Endothelial cell of umbilical vein (primary cell): ENCODE results near the gene ACAA2. TPM values are rescaled to one million over a fixed set of nuclear protein-coding genes. Genes with fewer than 3 reads are reported as not detected.
A peak's percentile ranks its signal among the peaks of the same experiment; 100 is the strongest.

Experiments used
- BruUV-seq: library from RNA; stranded (reverse); fragments of 400-500 nt; replicated peaks from 2 replicates; lab custom pipeline; 2021; lab: Mats Ljungman, UMichigan
- CTCF ChIA-PET: fragments of 300-600, 350-600 bp; sonication (Branson Sonifier 250); formaldehyde crosslinking; loops from one replicate; lab custom pipeline; 2021; ENCODE audit warnings: antibody characterized with exemption, inconsistent platforms; lab: Charles Lee
- POLR2A ChIA-PET: fragments of 300-600, 350-600 bp; sonication (Branson Sonifier 250); formaldehyde crosslinking; loops from one replicate; lab custom pipeline; 2021; ENCODE audit warnings: antibody characterized with exemption, inconsistent platforms; lab: Charles Lee
- DNase-seq: peaks from one replicate; pipeline ENCODE4 v3.0.0-alpha.2; 2011; ENCODE audit warnings: low read depth, low spot score
- FAIRE-seq: peaks from 2 replicates; lab custom pipeline; 2011; peaks lifted over from hg19 to GRCh38; lab: Jason Lieb, UNC
- H2AFZ ChIP-seq: 2 replicates; pipeline ENCODE4 v1.6.0; 2012; ENCODE audit warnings: low read depth, low read length, control low read depth, inconsistent platforms
- H3K27ac ChIP-seq: 2 replicates; pipeline ENCODE4 v1.5.1; 2011; ENCODE audit warnings: low read depth, mild to moderate bottlenecking, control low read depth, low read length, moderate library complexity; ENCODE audit not compliant: insufficient read depth
- H3K27me3 ChIP-seq, 2 experiments: 2 replicates each; pipeline versions ENCODE4 v1.6.0 to v1.6.1; 2011; ENCODE audit warnings: low read length in 2 of 2, mixed read lengths in 1 of 2; ENCODE audit not compliant: control insufficient read depth in 2 of 2, insufficient read depth in 2 of 2
- H3K36me3 ChIP-seq, 2 experiments: 2 replicates in 1 of 2; 3 replicates in 1 of 2; pipeline ENCODE4 v1.5.1; 2011; ENCODE audit warnings: low read length in 2 of 2, mild to moderate bottlenecking in 1 of 2, moderate library complexity in 1 of 2; ENCODE audit not compliant: control insufficient read depth in 2 of 2, insufficient read depth in 2 of 2; ENCODE audit errors: extremely low read depth in 1 of 2
- H3K4me1 ChIP-seq: 3 replicates; pipeline ENCODE4 v1.5.1; 2011; ENCODE audit warnings: mild to moderate bottlenecking, low read length; ENCODE audit not compliant: control insufficient read depth, insufficient read depth; ENCODE audit errors: extremely low read depth
- H3K4me2 ChIP-seq: 2 replicates; pipeline ENCODE4 v1.6.1; 2011; ENCODE audit warnings: low read length, control low read depth, mixed read lengths; ENCODE audit not compliant: insufficient read depth
- H3K4me3 ChIP-seq, 3 experiments: fragments of 200-600 bp in 1 of 3; sonication (generic), shearing (Covaris generic) in 1 of 3; replicated peaks in 1 of 3; 2 replicates each; pipeline ENCODE4 v1.5.1; 2011 to 2016; ENCODE audit warnings: control low read depth in 3 of 3, low read length in 3 of 3, mild to moderate bottlenecking in 2 of 3, inconsistent platforms in 1 of 3, low read depth in 1 of 3, moderate library complexity in 1 of 3; ENCODE audit not compliant: insufficient read depth in 1 of 3
- H3K79me2 ChIP-seq: 2 replicates; pipeline ENCODE4 v1.6.0; 2012; ENCODE audit warnings: low read length, inconsistent platforms; ENCODE audit not compliant: control insufficient read depth, insufficient read depth
- H3K9ac ChIP-seq: replicated peaks from 2 replicates; pipeline ENCODE3; 2011; ENCODE audit warnings: low read length, control low read depth; ENCODE audit not compliant: insufficient read depth; ENCODE audit errors: extremely low read depth
- H3K9me1 ChIP-seq: replicated peaks from 3 replicates; pipeline ENCODE4 v1.6.0; 2011; ENCODE audit warnings: mild to moderate bottlenecking, low read length; ENCODE audit not compliant: control insufficient read depth, insufficient read depth; ENCODE audit errors: extremely low read depth
- H3K9me3 ChIP-seq: replicated peaks from 2 replicates; pipeline ENCODE4 v1.5.1; 2012; ENCODE audit warnings: low read length, inconsistent platforms; ENCODE audit not compliant: control insufficient read depth, insufficient read depth
- H4K20me1 ChIP-seq: replicated peaks from 2 replicates; pipeline ENCODE3; 2011; ENCODE audit warnings: mild to moderate bottlenecking, low read length; ENCODE audit not compliant: control insufficient read depth, insufficient read depth; ENCODE audit errors: extremely low read depth
- EZH2 ChIP-seq: IDR thresholded peaks from 2 replicates; pipeline ENCODE4 v1.6.1; 2012; ENCODE audit warnings: borderline replicate concordance, low read depth, mild to moderate bottlenecking, moderate library complexity, low read length, inconsistent platforms; ENCODE audit not compliant: severe bottlenecking
- FOS ChIP-seq: IDR thresholded peaks from 2 replicates; pipeline ENCODE4 v1.6.1; 2011; ENCODE audit warnings: mild to moderate bottlenecking, low read length, moderate library complexity, borderline replicate concordance; ENCODE audit not compliant: insufficient read depth
- GATA2 ChIP-seq: IDR thresholded peaks from 2 replicates; pipeline ENCODE4 v1.7.0; 2011; ENCODE audit warnings: low read depth, mild to moderate bottlenecking, moderate library complexity, mixed read lengths, low read length; ENCODE audit not compliant: insufficient read length, insufficient read depth
- JUN ChIP-seq: IDR thresholded peaks from 2 replicates; pipeline ENCODE4 v1.6.1; 2011; ENCODE audit warnings: borderline replicate concordance, low read depth; ENCODE audit not compliant: insufficient read length, insufficient read depth
- MYC ChIP-seq: IDR thresholded peaks from one replicate; pipeline ENCODE4 v1.6.1; 2011; ENCODE audit warnings: mild to moderate bottlenecking, low read depth, low read length
- POLR2A ChIP-seq: IDR thresholded peaks from 2 replicates; pipeline ENCODE4 v1.6.1; 2012; ENCODE audit warnings: low read depth, mild to moderate bottlenecking, control low read depth, low read length
- POLR2AphosphoS5 ChIP-seq: IDR thresholded peaks from 2 replicates; pipeline ENCODE4 v1.6.1; 2012; ENCODE audit warnings: low read depth, mild to moderate bottlenecking, control low read depth, low read length, moderate library complexity; ENCODE audit not compliant: insufficient read depth
- dilution Hi-C: fragments of 300-500 bp; cut with MboI; formaldehyde crosslinking; loops from one replicate; pipeline ENCODE4 v1.15.0; 2019; ENCODE audit warnings: low sequenced_read_pairs; ENCODE audit not compliant: extremely low pct_ligation_motif_present
- intact Hi-C: fragments of 100-400 bp; cut with micrococcal nuclease; formaldehyde crosslinking; loops from one replicate; pipeline ENCODE4 v1.10.0; 2022
- polyA plus RNA-seq, 4 experiments: library from polyadenylated mRNA; depleted of rRNA in 3 of 4; stranded (reverse) in 3 of 4; unstranded in 1 of 4; fragments of >200 nt; gene quantifications; 2 replicates each; pipeline versions ENCODE4 v1.2.1 to v1.2.3, GENCODE V29; 2011 to 2012; ENCODE audit warnings: missing spikeins in 1 of 4
- total RNA-seq: library from RNA; stranded (reverse); gene quantifications from 2 replicates; pipeline ENCODE4 v1.2.3, GENCODE V29; 2021
- TF ChIP-seq, protein P1 (sequence below): IDR thresholded peaks from 2 replicates; pipeline ENCODE4 v1.6.1; 2011; ENCODE audit not compliant: insufficient read depth, insufficient read length
- TF ChIP-seq, protein P2 (sequence below), 2 donors: IDR thresholded peaks; 1 replicate in 1 of 2; 2 replicates in 1 of 2; pipeline ENCODE4 v1.5.1; 2011; ENCODE audit warnings: low read length in 2 of 2, mild to moderate bottlenecking in 2 of 2, moderate library complexity in 2 of 2, control low read depth in 1 of 2, inconsistent platforms in 1 of 2, low read depth in 1 of 2; ENCODE audit not compliant: insufficient read depth in 1 of 2; ENCODE audit errors: extremely low read depth in 1 of 2

ACAA2 gene
- total and polyA plus RNA-seq, 2 donors (not counting 3 experiments of a cell fraction or from before 2014, with no cell fraction given), result 18.6 to 44.9 TPM

DNA sequence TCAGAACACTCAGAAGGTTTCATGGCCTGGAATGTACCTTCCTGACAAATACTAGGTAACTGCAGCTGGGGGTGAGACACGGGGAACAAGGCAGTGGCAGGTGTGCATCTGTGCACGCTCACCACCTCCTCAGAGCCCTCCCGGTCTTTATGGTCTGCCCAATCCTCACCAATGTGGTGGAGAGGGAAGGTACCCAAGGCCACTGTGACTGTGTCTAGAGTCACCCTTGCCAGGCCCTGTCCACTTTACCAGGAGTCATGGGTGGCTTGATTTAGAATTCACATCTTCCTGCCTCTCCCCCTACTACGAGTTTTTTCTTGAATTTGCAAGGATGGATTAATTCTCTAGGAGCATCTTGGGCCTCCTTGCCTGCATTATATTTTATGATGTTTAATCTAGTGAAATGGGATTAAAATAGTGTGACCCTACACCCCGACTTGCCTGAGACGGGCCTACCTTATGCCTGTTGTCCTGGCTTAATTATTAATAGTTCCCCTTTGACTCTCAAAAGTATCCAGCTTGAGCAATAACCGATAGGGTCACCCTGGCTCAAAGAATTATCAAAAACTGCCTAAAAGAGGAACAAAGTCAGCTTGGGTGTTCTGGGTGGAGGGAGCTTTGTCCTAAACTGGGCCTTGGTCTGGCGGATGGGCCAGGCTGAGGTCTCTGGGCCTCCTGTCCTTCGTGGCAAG, 56.5 kb downstream of the ACAA2 start:
- no peaks in the 10 kb centered on the region for H3K9me1 ChIP-seq
- H3K4me2 ChIP-seq, result no peak overlapping the region
- POLR2A ChIA-PET, result no interaction called here
- peak; percentile 33 for FAIRE-seq
- DNase-seq, result no peak
- TF ChIP-seq, protein P1, sequence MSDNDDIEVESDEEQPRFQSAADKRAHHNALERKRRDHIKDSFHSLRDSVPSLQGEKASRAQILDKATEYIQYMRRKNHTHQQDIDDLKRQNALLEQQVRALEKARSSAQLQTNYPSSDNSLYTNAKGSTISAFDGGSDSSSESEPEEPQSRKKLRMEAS, result no peak
- TF ChIP-seq POLR2A, result no peak
- TF ChIP-seq, protein P2, sequence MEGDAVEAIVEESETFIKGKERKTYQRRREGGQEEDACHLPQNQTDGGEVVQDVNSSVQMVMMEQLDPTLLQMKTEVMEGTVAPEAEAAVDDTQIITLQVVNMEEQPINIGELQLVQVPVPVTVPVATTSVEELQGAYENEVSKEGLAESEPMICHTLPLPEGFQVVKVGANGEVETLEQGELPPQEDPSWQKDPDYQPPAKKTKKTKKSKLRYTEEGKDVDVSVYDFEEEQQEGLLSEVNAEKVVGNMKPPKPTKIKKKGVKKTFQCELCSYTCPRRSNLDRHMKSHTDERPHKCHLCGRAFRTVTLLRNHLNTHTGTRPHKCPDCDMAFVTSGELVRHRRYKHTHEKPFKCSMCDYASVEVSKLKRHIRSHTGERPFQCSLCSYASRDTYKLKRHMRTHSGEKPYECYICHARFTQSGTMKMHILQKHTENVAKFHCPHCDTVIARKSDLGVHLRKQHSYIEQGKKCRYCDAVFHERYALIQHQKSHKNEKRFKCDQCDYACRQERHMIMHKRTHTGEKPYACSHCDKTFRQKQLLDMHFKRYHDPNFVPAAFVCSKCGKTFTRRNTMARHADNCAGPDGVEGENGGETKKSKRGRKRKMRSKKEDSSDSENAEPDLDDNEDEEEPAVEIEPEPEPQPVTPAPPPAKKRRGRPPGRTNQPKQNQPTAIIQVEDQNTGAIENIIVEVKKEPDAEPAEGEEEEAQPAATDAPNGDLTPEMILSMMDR (IDR thresholded peaks at IDR 0.05; ENCODE audit: extremely low read depth in 1 of 2, insufficient read depth in 1 of 2, low read depth in 1 of 2, low read length in 2 of 2), result no peak
- TF ChIP-seq GATA2, result no peak
- no peak for TF ChIP-seq MYC
- no peak for TF ChIP-seq EZH2
- no peak for TF ChIP-seq FOS
- TF ChIP-seq JUN, result no peak
- no peak for TF ChIP-seq POLR2AphosphoS5
- no peaks in the 10 kb centered on the region for H3K9me3 ChIP-seq
- H4K20me1 ChIP-seq, result no peaks in the 10 kb centered on the region
- intact Hi-C loops, result no loop called here
- no peak overlapping the region for H3K9ac ChIP-seq
- dilution Hi-C loops, result no loop called here
- H3K36me3 ChIP-seq, result no peaks in the 10 kb centered on the region
- H3K79me2 ChIP-seq, result no peaks in the 10 kb centered on the region
- H3K27me3 ChIP-seq, result peaks cover 9 to 10% of the 10 kb centered on the region in 2 experiments
- CTCF ChIA-PET, result no interaction called here
- H2AFZ ChIP-seq, result no peak overlapping the region
- BruUV-seq, result no TSS peak
- H3K4me3 ChIP-seq, result no peak overlapping the region
- no peak overlapping the region for H3K27ac ChIP-seq
- H3K4me1 ChIP-seq, result no peaks in the 10 kb centered on the region
